K562 (cell line): ENCODE results near the gene PLA2G4C. TPM values are rescaled to one million over a fixed set of nuclear protein-coding genes. Genes with fewer than 3 reads are reported as not detected.

Experiments
- ARHGAP35 ChIP-seq: fragments of 450-650 bp; IDR thresholded peaks from 2 replicates; pipeline ENCODE4 v1.6.1; 2018; ENCODE audit not compliant: partially characterized antibody
- CXXC5 ChIP-seq: fragments of 250-450 bp; sonication (Bioruptor Pico); IDR thresholded peaks from 2 replicates; pipeline ENCODE4 v1.8.0; 2022; ENCODE audit warnings: inconsistent platforms, mild to moderate bottlenecking, moderate library complexity
- HDAC6 ChIP-seq: IDR thresholded peaks from 2 replicates; pipeline ENCODE4 v1.6.1; 2012; ENCODE audit warnings: low read depth, mild to moderate bottlenecking, control low read depth, inconsistent platforms, low read length, moderate library complexity
- HNRNPK ChIP-seq: fragments of 200-400 bp; formaldehyde crosslinking; IDR thresholded peaks from one replicate; pipeline ENCODE4 v1.6.1; 2018; ENCODE audit warnings: mild to moderate bottlenecking, low read depth, low read length; ENCODE audit not compliant: poor library complexity, severe bottlenecking
- NELFE ChIP-seq: IDR thresholded peaks from 2 replicates; pipeline ENCODE4 v1.6.1; 2011; ENCODE audit warnings: mild to moderate bottlenecking; ENCODE audit not compliant: insufficient read depth, insufficient read length
- PHB2 ChIP-seq: fragments of 450-650 bp; IDR thresholded peaks from 2 replicates; pipeline ENCODE4 v1.6.1; 2017; ENCODE audit warnings: low read depth
- SMC3 ChIP-seq: conservative IDR thresholded peaks from 2 replicates; pipeline ENCODE4 v1.6.1; 2011; ENCODE audit warnings: low read depth, low read length, improper control_type of control experiment; ENCODE audit not compliant: insufficient read depth
- SP2 ChIP-seq: IDR thresholded peaks from 2 replicates; pipeline ENCODE4 v1.6.1; 2011; ENCODE audit warnings: mild to moderate bottlenecking, low read depth, low read length, moderate library complexity; ENCODE audit not compliant: poor library complexity, severe bottlenecking; ENCODE audit errors: extremely low read depth
- ZBED1 ChIP-seq: IDR thresholded peaks from 2 replicates; pipeline ENCODE4 v1.6.1; 2014
- ZNF12 ChIP-seq: sonication (generic); formaldehyde crosslinking; IDR thresholded peaks from 2 replicates; pipeline ENCODE4 v1.4.0; 2020; ENCODE audit warnings: mild to moderate bottlenecking, missing genetic modification reagents
- ZNF75A ChIP-seq: fragments of 450-650 bp; formaldehyde crosslinking; IDR thresholded peaks from 2 replicates; pipeline ENCODE4 v1.4.0; 2020; ENCODE audit warnings: mild to moderate bottlenecking
- polyA plus RNA-seq, 8 experiments: library from polyadenylated mRNA; depleted of rRNA in 4 of 8; stranded (reverse) in 5 of 8; unstranded in 3 of 8; fragments of >200 nt; fragmentation: Nextera tagmentation in 2 of 8; fragmentation: Illumina TruSeq in 1 of 8; extraction: Ambion mirVana in 2 of 8; extraction: Trizol in 1 of 8; gene quantifications; 2 replicates each; pipeline versions ENCODE4 v1.2.1 to v1.2.3, GENCODE V29; 2011 to 2014; ENCODE audit warnings: inconsistent platforms in 1 of 8, missing spikeins in 1 of 8
- total RNA-seq, 7 experiments: library from RNA; depleted of rRNA in 6 of 7; stranded (reverse); fragments of >200 nt in 6 of 7; fragmentation: Illumina TruSeq in 2 of 7; extraction: Trizol in 2 of 7; gene quantifications; 2 replicates each; pipeline versions ENCODE4 v1.2.1 to v1.2.3, GENCODE V29; 2011 to 2021; ENCODE audit warnings: low replicate concordance in 1 of 7
- TF ChIP-seq, protein P1 (sequence below): fragments of 150-350 bp; conservative IDR thresholded peaks from 2 replicates; pipeline ENCODE4 v1.6.1; 2014; ENCODE audit warnings: low read length
- TF ChIP-seq, protein P2 (sequence below): fragments of 450-650 bp; IDR thresholded peaks from 2 replicates; pipeline ENCODE4 v1.6.1; 2016; ENCODE audit warnings: mild to moderate bottlenecking, moderate library complexity
- TF ChIP-seq, protein P3 (sequence below): sonication (generic); formaldehyde crosslinking; IDR thresholded peaks from 2 replicates; pipeline ENCODE4 v1.8.0; 2022; ENCODE audit warnings: mild to moderate bottlenecking, low read depth, missing genetic modification reagents

Gene PLA2G4C
- total and polyA plus RNA-seq, 9 of the 15 experiments (the other 6 are each of a cell fraction or from before 2014, with no cell fraction given), result 0.27 to 0.35 (median 0.35) TPM; not detected in 6

DNA sequence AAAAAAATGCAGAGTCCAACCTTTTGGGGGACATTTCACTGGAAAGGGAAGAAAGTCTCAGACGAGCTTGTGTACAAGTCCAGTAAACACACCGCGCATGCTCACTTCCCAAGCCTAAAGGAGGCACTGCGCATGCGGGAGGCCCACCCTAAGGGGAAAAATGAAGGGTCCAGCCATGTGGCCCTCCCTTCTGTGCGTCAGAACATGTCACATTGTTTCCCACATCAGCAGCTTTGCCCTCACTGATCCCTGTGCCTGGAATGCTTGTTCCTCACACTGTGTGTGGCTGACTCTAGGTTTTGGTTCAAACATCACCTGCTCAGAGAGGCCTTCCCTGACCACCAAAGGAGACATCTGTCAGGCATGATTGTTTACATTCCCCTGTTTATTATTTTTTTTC lies 111.8 kb downstream of the PLA2G4C start (continued):
- no peak for TF ChIP-seq ARHGAP35
- no peak for TF ChIP-seq PHB2
- TF ChIP-seq CXXC5 (CRISPR knock-in tag), result 0 out of 2 replicates have a peak, but pooled peaks have one; percentile 2
- TF ChIP-seq NELFE, result no peak
- TF ChIP-seq HDAC6, result no peak
- TF ChIP-seq SMC3, result no peak
- TF ChIP-seq, protein P1, sequence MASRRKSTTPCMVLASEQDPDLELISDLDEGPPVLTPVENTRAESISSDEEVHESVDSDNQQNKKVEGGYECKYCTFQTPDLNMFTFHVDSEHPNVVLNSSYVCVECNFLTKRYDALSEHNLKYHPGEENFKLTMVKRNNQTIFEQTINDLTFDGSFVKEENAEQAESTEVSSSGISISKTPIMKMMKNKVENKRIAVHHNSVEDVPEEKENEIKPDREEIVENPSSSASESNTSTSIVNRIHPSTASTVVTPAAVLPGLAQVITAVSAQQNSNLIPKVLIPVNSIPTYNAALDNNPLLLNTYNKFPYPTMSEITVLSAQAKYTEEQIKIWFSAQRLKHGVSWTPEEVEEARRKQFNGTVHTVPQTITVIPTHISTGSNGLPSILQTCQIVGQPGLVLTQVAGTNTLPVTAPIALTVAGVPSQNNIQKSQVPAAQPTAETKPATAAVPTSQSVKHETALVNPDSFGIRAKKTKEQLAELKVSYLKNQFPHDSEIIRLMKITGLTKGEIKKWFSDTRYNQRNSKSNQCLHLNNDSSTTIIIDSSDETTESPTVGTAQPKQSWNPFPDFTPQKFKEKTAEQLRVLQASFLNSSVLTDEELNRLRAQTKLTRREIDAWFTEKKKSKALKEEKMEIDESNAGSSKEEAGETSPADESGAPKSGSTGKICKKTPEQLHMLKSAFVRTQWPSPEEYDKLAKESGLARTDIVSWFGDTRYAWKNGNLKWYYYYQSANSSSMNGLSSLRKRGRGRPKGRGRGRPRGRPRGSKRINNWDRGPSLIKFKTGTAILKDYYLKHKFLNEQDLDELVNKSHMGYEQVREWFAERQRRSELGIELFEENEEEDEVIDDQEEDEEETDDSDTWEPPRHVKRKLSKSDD, result no peak
- TF ChIP-seq, protein P2, sequence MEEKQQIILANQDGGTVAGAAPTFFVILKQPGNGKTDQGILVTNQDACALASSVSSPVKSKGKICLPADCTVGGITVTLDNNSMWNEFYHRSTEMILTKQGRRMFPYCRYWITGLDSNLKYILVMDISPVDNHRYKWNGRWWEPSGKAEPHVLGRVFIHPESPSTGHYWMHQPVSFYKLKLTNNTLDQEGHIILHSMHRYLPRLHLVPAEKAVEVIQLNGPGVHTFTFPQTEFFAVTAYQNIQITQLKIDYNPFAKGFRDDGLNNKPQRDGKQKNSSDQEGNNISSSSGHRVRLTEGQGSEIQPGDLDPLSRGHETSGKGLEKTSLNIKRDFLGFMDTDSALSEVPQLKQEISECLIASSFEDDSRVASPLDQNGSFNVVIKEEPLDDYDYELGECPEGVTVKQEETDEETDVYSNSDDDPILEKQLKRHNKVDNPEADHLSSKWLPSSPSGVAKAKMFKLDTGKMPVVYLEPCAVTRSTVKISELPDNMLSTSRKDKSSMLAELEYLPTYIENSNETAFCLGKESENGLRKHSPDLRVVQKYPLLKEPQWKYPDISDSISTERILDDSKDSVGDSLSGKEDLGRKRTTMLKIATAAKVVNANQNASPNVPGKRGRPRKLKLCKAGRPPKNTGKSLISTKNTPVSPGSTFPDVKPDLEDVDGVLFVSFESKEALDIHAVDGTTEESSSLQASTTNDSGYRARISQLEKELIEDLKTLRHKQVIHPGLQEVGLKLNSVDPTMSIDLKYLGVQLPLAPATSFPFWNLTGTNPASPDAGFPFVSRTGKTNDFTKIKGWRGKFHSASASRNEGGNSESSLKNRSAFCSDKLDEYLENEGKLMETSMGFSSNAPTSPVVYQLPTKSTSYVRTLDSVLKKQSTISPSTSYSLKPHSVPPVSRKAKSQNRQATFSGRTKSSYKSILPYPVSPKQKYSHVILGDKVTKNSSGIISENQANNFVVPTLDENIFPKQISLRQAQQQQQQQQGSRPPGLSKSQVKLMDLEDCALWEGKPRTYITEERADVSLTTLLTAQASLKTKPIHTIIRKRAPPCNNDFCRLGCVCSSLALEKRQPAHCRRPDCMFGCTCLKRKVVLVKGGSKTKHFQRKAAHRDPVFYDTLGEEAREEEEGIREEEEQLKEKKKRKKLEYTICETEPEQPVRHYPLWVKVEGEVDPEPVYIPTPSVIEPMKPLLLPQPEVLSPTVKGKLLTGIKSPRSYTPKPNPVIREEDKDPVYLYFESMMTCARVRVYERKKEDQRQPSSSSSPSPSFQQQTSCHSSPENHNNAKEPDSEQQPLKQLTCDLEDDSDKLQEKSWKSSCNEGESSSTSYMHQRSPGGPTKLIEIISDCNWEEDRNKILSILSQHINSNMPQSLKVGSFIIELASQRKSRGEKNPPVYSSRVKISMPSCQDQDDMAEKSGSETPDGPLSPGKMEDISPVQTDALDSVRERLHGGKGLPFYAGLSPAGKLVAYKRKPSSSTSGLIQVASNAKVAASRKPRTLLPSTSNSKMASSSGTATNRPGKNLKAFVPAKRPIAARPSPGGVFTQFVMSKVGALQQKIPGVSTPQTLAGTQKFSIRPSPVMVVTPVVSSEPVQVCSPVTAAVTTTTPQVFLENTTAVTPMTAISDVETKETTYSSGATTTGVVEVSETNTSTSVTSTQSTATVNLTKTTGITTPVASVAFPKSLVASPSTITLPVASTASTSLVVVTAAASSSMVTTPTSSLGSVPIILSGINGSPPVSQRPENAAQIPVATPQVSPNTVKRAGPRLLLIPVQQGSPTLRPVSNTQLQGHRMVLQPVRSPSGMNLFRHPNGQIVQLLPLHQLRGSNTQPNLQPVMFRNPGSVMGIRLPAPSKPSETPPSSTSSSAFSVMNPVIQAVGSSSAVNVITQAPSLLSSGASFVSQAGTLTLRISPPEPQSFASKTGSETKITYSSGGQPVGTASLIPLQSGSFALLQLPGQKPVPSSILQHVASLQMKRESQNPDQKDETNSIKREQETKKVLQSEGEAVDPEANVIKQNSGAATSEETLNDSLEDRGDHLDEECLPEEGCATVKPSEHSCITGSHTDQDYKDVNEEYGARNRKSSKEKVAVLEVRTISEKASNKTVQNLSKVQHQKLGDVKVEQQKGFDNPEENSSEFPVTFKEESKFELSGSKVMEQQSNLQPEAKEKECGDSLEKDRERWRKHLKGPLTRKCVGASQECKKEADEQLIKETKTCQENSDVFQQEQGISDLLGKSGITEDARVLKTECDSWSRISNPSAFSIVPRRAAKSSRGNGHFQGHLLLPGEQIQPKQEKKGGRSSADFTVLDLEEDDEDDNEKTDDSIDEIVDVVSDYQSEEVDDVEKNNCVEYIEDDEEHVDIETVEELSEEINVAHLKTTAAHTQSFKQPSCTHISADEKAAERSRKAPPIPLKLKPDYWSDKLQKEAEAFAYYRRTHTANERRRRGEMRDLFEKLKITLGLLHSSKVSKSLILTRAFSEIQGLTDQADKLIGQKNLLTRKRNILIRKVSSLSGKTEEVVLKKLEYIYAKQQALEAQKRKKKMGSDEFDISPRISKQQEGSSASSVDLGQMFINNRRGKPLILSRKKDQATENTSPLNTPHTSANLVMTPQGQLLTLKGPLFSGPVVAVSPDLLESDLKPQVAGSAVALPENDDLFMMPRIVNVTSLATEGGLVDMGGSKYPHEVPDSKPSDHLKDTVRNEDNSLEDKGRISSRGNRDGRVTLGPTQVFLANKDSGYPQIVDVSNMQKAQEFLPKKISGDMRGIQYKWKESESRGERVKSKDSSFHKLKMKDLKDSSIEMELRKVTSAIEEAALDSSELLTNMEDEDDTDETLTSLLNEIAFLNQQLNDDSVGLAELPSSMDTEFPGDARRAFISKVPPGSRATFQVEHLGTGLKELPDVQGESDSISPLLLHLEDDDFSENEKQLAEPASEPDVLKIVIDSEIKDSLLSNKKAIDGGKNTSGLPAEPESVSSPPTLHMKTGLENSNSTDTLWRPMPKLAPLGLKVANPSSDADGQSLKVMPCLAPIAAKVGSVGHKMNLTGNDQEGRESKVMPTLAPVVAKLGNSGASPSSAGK, result peak; percentile 54; the same call in 1 of the 2 replicates
- TF ChIP-seq, protein P3, sequence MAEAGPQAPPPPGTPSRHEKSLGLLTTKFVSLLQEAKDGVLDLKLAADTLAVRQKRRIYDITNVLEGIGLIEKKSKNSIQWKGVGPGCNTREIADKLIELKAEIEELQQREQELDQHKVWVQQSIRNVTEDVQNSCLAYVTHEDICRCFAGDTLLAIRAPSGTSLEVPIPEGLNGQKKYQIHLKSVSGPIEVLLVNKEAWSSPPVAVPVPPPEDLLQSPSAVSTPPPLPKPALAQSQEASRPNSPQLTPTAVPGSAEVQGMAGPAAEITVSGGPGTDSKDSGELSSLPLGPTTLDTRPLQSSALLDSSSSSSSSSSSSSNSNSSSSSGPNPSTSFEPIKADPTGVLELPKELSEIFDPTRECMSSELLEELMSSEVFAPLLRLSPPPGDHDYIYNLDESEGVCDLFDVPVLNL (CRISPR knock-in tag), result no peak
- TF ChIP-seq ZNF12 (CRISPR knock-in tag), result no peak
- TF ChIP-seq ZNF75A (CRISPR knock-in tag), result no peak
- TF ChIP-seq HNRNPK, result no peak
- TF ChIP-seq SP2, result no peak
- no peak for TF ChIP-seq ZBED1
